DND-41 (cell line): Measurements from ENCODE around the gene XYLT1.

Experiments used
- ATAC-seq: fragments of 200-7000 bp; cut with Tn5 transposase; 3 replicates; pipeline ENCODE4 v1.9.1; 2021; ENCODE audit warnings: low read depth; ENCODE audit not compliant: insufficient read depth
- DNase-seq: peaks from one replicate; pipeline ENCODE4 v3.0.0-alpha.2; 2020
- H2AFZ ChIP-seq: 2 replicates; pipeline ENCODE4 v1.6.0; 2012; ENCODE audit warnings: low read depth, low read length
- H3K27ac ChIP-seq: 2 replicates; pipeline ENCODE4 v1.5.1; 2012; ENCODE audit warnings: low read length, inconsistent platforms
- H3K27me3 ChIP-seq: fragments of 200-600 bp; sonication (generic); 2 replicates; pipeline ENCODE4 v1.6.0; 2012; ENCODE audit warnings: low read length, mild to moderate bottlenecking, inconsistent platforms; ENCODE audit not compliant: insufficient read depth, poor library complexity
- H3K36me3 ChIP-seq: 2 replicates; pipeline ENCODE4 v1.5.1; 2012; ENCODE audit warnings: low read length, inconsistent platforms; ENCODE audit not compliant: insufficient read depth
- H3K4me1 ChIP-seq: 2 replicates; pipeline ENCODE4 v1.5.1; 2012; ENCODE audit warnings: mild to moderate bottlenecking, low read length; ENCODE audit not compliant: insufficient read depth
- H3K4me2 ChIP-seq: 2 replicates; pipeline ENCODE4 v1.6.0; 2012; ENCODE audit warnings: mild to moderate bottlenecking, moderate library complexity, low read length, inconsistent platforms; ENCODE audit not compliant: insufficient read depth
- H3K4me3 ChIP-seq, 2 experiments: fragments of 200-600 bp in 1 of 2; shearing (Covaris generic) in 1 of 2; 2 replicates each; pipeline ENCODE4 v1.5.1; 2012 to 2016; ENCODE audit warnings: inconsistent platforms in 2 of 2, low read length in 2 of 2, mild to moderate bottlenecking in 2 of 2, low read depth in 1 of 2, moderate library complexity in 1 of 2
- H3K79me2 ChIP-seq: 2 replicates; pipeline ENCODE4 v1.6.0; 2012; ENCODE audit warnings: low read length, inconsistent platforms; ENCODE audit not compliant: insufficient read depth
- H3K9ac ChIP-seq: 2 replicates; pipeline ENCODE4 v1.6.0; 2012; ENCODE audit warnings: low read depth, mild to moderate bottlenecking, inconsistent platforms, low read length, moderate library complexity
- H3K9me3 ChIP-seq: 2 replicates; pipeline ENCODE4 v1.5.1; 2012; ENCODE audit warnings: low read length, moderate library complexity, mild to moderate bottlenecking, inconsistent platforms; ENCODE audit not compliant: insufficient read depth, severe bottlenecking
- H4K20me1 ChIP-seq: 2 replicates; pipeline ENCODE4 v1.6.0; 2012; ENCODE audit warnings: low read length; ENCODE audit not compliant: insufficient read depth
- EZH2 ChIP-seq: IDR thresholded peaks from 3 replicates; pipeline ENCODE4 v1.6.1; 2012; ENCODE audit warnings: borderline replicate concordance, low read depth, mild to moderate bottlenecking, moderate library complexity, low read length, inconsistent platforms; ENCODE audit not compliant: severe bottlenecking
- TF ChIP-seq, protein P1 (sequence below): IDR thresholded peaks from 2 replicates; pipeline ENCODE4 v1.5.1; 2012; ENCODE audit warnings: borderline replicate concordance, low read length, moderate library complexity, mild to moderate bottlenecking; ENCODE audit not compliant: poor library complexity, severe bottlenecking; ENCODE audit errors: extremely low read depth

XYLT1 gene

DNA sequence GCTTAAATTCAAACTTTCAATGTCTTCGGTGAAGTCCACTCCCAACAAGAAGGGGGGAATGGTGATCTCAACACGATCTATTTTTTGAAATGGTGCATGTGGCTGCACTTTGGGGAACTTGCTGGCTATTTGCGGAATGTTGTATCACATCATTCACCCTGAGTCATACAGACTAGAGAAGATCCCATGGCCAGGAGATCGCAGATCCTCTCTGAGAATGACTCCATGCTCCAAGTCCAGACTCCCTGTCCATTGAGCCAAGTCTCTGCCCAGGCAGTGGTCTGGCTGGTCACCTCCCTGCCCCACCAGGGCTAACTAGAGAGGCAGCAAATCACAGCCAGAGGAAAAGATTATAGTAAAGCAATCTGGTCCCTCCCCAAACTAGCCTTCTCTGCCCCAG lies 120.6 kb downstream of the XYLT1 start:
- Histone ChIP-seq H3K4me1 (no peaks in the 10 kb centered on the region), H3K4me2 (no peak overlapping the region)

DNA sequence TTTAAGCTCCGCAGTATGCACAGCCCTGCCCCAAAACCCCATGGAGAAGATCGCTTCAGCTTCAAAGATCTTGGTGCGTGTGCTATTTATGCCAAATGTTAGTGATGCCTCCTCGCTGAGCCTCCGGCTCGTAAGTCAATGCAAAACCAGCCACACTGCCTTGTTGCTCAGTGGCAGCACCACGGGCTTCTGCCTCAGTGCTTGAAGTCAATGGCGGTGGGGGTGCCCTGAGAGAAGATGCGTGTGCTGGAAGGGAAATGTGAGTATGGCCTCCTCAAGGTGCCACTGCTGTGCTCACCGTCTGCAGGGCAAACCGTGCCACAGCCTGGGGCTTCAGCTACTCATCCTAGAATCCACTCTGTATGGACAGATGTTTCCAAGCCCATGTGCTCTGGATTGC lies 121.9 kb downstream of the XYLT1 start:
- no peaks in the 10 kb centered on the region for H3K9me3 ChIP-seq
- H3K27ac ChIP-seq, result no peak overlapping the region
- H3K36me3 ChIP-seq, result no peaks in the 10 kb centered on the region
- no peaks in the 10 kb centered on the region for H4K20me1 ChIP-seq
- H3K4me3 ChIP-seq, result no peak overlapping the region
- DNase-seq (no peak), ATAC-seq (no peak)
- no peaks in the 10 kb centered on the region for H3K4me1 ChIP-seq
- no peaks in the 10 kb centered on the region for H3K27me3 ChIP-seq
- H2AFZ ChIP-seq, result no peak overlapping the region
- no peak overlapping the region for H3K4me2 ChIP-seq
- TF ChIP-seq, protein P1, sequence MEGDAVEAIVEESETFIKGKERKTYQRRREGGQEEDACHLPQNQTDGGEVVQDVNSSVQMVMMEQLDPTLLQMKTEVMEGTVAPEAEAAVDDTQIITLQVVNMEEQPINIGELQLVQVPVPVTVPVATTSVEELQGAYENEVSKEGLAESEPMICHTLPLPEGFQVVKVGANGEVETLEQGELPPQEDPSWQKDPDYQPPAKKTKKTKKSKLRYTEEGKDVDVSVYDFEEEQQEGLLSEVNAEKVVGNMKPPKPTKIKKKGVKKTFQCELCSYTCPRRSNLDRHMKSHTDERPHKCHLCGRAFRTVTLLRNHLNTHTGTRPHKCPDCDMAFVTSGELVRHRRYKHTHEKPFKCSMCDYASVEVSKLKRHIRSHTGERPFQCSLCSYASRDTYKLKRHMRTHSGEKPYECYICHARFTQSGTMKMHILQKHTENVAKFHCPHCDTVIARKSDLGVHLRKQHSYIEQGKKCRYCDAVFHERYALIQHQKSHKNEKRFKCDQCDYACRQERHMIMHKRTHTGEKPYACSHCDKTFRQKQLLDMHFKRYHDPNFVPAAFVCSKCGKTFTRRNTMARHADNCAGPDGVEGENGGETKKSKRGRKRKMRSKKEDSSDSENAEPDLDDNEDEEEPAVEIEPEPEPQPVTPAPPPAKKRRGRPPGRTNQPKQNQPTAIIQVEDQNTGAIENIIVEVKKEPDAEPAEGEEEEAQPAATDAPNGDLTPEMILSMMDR, result no peak
- no peak for TF ChIP-seq EZH2
- no peaks in the 10 kb centered on the region for H3K79me2 ChIP-seq
- H3K9ac ChIP-seq, result no peak overlapping the region

More for the DNA sequence above, 120.6 kb downstream of the XYLT1 start:
- no peak for DNase-seq
- Histone ChIP-seq H3K36me3 (no peaks in the 10 kb centered on the region), H3K79me2 (no peaks in the 10 kb centered on the region), H3K4me3 (no peak overlapping the region), H3K27ac (no peak overlapping the region), H3K9me3 (no peaks in the 10 kb centered on the region), H3K27me3 (no peaks in the 10 kb centered on the region), H3K9ac (no peak overlapping the region), H2AFZ (no peak overlapping the region), H4K20me1 (no peaks in the 10 kb centered on the region)
- no peak for ATAC-seq
- TF ChIP-seq EZH2, result no peak
- TF ChIP-seq, protein P1, result no peak

DNA sequence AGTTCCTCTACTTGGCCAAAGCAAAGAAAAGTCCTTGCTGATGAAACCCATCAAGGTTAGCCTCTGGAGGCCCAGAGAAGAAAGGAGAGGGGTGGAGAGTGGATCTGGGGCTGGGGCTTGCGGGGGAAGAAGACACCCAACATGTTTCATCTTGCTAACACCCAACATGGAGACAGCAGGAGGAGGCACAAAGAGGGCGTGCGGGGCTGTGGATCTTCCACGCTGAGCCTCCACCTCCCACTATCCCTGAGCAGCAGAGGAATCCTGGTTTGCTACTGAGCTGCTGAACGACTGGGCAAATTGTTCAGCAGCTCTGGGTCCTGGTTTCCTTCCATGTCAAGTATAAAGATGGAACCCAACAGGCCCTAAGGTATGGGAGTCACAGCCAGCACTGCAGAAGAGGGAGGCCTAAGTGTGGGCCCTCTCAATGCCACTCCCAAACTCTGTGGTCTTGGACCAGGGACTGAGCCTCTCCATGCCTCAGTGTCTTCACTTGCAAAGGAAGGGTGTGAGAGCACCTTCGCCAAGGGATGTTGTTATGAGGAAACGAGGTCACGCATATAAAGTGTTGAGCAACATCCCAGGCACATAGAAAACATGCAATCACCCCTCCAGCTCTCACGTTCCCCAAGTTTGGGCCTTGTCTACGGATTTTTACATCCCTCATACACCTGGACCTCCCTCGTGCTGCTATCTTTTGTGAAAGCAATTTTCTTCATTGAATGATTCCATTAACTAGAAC lies 122.5 kb downstream of the XYLT1 start:
- no peak overlapping the region for H3K4me2 ChIP-seq
- H3K9me3 ChIP-seq, result no peaks in the 10 kb centered on the region
- no peak overlapping the region for H3K4me3 ChIP-seq
- no peak for ATAC-seq
- no peak overlapping the region for H3K9ac ChIP-seq
- H3K4me1 ChIP-seq, result no peaks in the 10 kb centered on the region
- H2AFZ ChIP-seq, result no peak overlapping the region
- TF ChIP-seq, protein P1, result no peak
- TF ChIP-seq EZH2, result no peak
- no peaks in the 10 kb centered on the region for H4K20me1 ChIP-seq
- no peaks in the 10 kb centered on the region for H3K36me3 ChIP-seq
- H3K27me3 ChIP-seq, result no peaks in the 10 kb centered on the region
- no peak overlapping the region for H3K27ac ChIP-seq
- no peak for DNase-seq
- H3K79me2 ChIP-seq, result no peaks in the 10 kb centered on the region

DNA sequence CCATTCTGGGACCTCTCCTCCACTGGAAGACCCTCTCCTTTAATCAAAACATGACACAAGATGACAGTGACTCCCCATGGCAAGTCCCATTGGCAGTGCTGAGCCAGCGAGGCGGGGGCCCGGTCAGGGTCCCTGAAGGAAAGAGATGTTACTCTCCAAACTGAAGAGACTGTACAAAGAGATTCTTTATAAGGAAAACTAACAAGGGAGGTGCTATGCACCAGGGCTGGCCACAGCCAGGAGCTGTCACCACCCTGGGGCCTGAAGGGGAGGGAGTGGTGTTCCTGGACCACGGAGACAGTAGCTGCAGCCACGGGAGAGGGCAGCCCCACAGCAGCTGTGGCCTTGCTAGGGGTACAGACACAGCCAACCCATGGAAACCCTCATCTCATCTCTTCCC lies 123.1 kb downstream of the XYLT1 start:
- no peak overlapping the region for H2AFZ ChIP-seq
- no peak overlapping the region for H3K4me3 ChIP-seq
- H3K4me1 ChIP-seq, result no peaks in the 10 kb centered on the region

More for the DNA sequence above, 123.1 kb downstream of the XYLT1 start:
- no peak for TF ChIP-seq EZH2
- TF ChIP-seq, protein P1, result no peak
- ATAC-seq (no peak), DNase-seq (no peak)
- no peaks in the 10 kb centered on the region for H3K79me2 ChIP-seq
- H3K9ac ChIP-seq, result no peak overlapping the region
- no peak overlapping the region for H3K4me2 ChIP-seq
- no peaks in the 10 kb centered on the region for H4K20me1 ChIP-seq
- no peaks in the 10 kb centered on the region for H3K9me3 ChIP-seq
- H3K27ac ChIP-seq, result no peak overlapping the region
- H3K36me3 ChIP-seq, result no peaks in the 10 kb centered on the region
- no peaks in the 10 kb centered on the region for H3K27me3 ChIP-seq
